ENCODE results near the gene S100A3. TPM values are rescaled to one million over a fixed set of nuclear protein-coding genes. Genes with fewer than 3 reads are reported as not detected.

Gene S100A3
- total RNA-seq, 4 donors from 2014 or later: 0.88 to 1.6 TPM; not detected in 2

DNA sequence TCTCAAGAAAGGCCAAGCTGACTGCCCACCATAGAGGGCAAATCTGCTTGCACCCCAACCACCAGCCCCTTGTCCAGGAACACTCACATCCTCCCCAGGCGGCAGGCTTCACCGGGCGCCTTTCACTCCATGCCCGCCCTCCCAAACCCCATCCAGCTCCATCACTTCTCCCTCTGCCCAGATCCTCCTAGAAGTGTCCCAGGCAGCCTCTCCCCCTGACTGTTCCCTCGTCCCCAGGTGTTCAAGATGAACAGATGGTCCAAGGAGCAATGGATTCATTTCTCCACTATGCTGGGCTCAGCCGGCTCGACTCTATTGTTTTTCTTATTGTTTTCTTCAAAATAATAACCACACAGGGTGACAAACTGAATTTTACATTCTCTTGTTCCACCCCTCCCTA is 35.4 kb downstream of the S100A3 start:
- intact Hi-C loops (cut with DNase I; ENCODE audit: low total_unique reads): loop anchor here (5.0 kb wide), 2 partner anchors 104 to 159 kb away; partner anchors contain the start of genes ILF2 and S100A14
- no peak overlapping the region for H3K27ac ChIP-seq
- H3K4me1 ChIP-seq: no peaks in the 10 kb centered on the region
- H3K36me3 ChIP-seq: no peaks in the 10 kb centered on the region
- no peak overlapping the region for H3K4me3 ChIP-seq
- no peak for ATAC-seq
- no peaks in the 10 kb centered on the region for H3K9me3 ChIP-seq
- no peaks in the 10 kb centered on the region for H3K27me3 ChIP-seq
- TF ChIP-seq, protein P1, sequence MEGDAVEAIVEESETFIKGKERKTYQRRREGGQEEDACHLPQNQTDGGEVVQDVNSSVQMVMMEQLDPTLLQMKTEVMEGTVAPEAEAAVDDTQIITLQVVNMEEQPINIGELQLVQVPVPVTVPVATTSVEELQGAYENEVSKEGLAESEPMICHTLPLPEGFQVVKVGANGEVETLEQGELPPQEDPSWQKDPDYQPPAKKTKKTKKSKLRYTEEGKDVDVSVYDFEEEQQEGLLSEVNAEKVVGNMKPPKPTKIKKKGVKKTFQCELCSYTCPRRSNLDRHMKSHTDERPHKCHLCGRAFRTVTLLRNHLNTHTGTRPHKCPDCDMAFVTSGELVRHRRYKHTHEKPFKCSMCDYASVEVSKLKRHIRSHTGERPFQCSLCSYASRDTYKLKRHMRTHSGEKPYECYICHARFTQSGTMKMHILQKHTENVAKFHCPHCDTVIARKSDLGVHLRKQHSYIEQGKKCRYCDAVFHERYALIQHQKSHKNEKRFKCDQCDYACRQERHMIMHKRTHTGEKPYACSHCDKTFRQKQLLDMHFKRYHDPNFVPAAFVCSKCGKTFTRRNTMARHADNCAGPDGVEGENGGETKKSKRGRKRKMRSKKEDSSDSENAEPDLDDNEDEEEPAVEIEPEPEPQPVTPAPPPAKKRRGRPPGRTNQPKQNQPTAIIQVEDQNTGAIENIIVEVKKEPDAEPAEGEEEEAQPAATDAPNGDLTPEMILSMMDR (IDR thresholded peaks at IDR 0.05 in 4 of 5, conservative IDR thresholded peaks at IDR 0.05 in 1 of 5): no peak
- no peak for TF ChIP-seq POLR2A (IDR thresholded peaks at IDR 0.05)
- DNase-seq: no peak
- in situ Hi-C loops (cut with MboI; ENCODE audit: low sequenced_read_pairs in 4 of 4): loop anchor here (5.0 to 25.0 kb wide), 5 partner anchors 49 to 474 kb away; partner anchors contain the start of genes S100A2 (in 3 of the 4), JTB (in 1 of the 4), RAB13 (in 1 of the 4) and RPS27 (in 1 of the 4)

GRCh38 chr1:153513023-153513422 is 36.0 kb downstream of the S100A3 start:
- intact Hi-C loops (cut with DNase I; ENCODE audit: low total_unique reads): loop anchor here (5.0 kb wide), 2 partner anchors 104 to 159 kb away; partner anchors contain the start of genes ILF2 and S100A14
- DNase-seq (no peak), ATAC-seq (no peak)

DNA sequence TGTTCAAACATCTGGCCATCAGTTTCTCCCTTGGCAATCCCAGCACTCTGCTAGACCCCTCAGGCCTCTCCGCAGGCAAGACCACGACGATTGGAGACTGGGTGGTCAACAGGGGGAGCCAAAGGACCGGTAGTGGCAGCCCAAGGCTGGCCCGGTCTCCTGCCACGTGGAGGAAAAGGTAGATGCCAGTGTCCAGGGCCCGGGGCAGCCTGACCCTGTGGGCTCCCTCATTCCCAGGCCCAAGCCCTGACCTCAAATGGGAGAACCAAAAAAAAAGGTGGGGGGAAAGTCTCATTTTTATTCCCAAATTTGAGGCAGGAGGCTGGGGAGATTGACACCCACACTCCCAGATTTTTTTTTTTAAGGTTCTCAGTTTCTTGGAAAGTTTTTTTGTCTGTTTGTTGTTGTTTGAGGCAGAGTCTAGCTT is 38.1 kb downstream of the S100A3 start:
- Histone ChIP-seq H3K9me3 (no peaks in the 10 kb centered on the region), H3K36me3 (no peaks in the 10 kb centered on the region), H3K4me3 (no peak overlapping the region), H3K27me3 (no peaks in the 10 kb centered on the region), H3K27ac (no peak overlapping the region), H3K4me1 (peaks cover 17 to 18% of the 10 kb centered on the region in 2 donors)
- TF ChIP-seq, protein P1 (IDR thresholded peaks at IDR 0.05 in 4 of 5, conservative IDR thresholded peaks at IDR 0.05 in 1 of 5): peak; percentile 82 to 95 (median 91)
- TF ChIP-seq POLR2A (IDR thresholded peaks at IDR 0.05): no peak
- DNase-seq (peak; percentile 59 to 79), ATAC-seq (peak; percentile 55 to 63)
- intact Hi-C loops (cut with DNase I; ENCODE audit: low total_unique reads): loop anchor here (1.0 to 5.0 kb wide), 5 partner anchors 22 to 238 kb away; partner anchors contain the start of genes ILF2 and S100A14
- in situ Hi-C loops (cut with MboI; ENCODE audit: low sequenced_read_pairs in 4 of 4): loop anchor here (5.0 to 25.0 kb wide), 5 partner anchors 51 to 476 kb away; partner anchors contain the start of genes S100A2 (in 3 of the 4), JTB (in 1 of the 4), RAB13 (in 1 of the 4) and RPS27 (in 1 of the 4)

More at GRCh38 chr1:153513023-153513422, 36.0 kb downstream of the S100A3 start:
- H3K4me1 ChIP-seq: no peaks in the 10 kb centered on the region
- no peak overlapping the region for H3K4me3 ChIP-seq
- in situ Hi-C loops (cut with MboI; ENCODE audit: low sequenced_read_pairs in 4 of 4): loop anchor here (5.0 to 25.0 kb wide), 5 partner anchors 49 to 474 kb away; partner anchors contain the start of genes S100A2 (in 3 of the 4), JTB (in 1 of the 4), RAB13 (in 1 of the 4) and RPS27 (in 1 of the 4)
- H3K9me3 ChIP-seq: no peaks in the 10 kb centered on the region
- no peaks in the 10 kb centered on the region for H3K36me3 ChIP-seq
- TF ChIP-seq POLR2A (IDR thresholded peaks at IDR 0.05): no peak
- TF ChIP-seq, protein P1 (IDR thresholded peaks at IDR 0.05 in 4 of 5, conservative IDR thresholded peaks at IDR 0.05 in 1 of 5): no peak
- H3K27ac ChIP-seq: no peak overlapping the region
- H3K27me3 ChIP-seq: no peaks in the 10 kb centered on the region

- Histone ChIP-seq H3K36me3 (no peaks in the 10 kb centered on the region), H3K4me3 (no peak overlapping the region), H3K27me3 (no peaks in the 10 kb centered on the region), H3K4me1 (peaks cover 19 to 26% of the 10 kb centered on the region in 2 donors), H3K9me3 (no peaks in the 10 kb centered on the region), H3K27ac (no peak overlapping the region)
- TF ChIP-seq, protein P1 (IDR thresholded peaks at IDR 0.05 in 4 of 5, conservative IDR thresholded peaks at IDR 0.05 in 1 of 5): peak; percentile 9 to 60 (median 45)
- TF ChIP-seq POLR2A (IDR thresholded peaks at IDR 0.05): no peak
- intact Hi-C loops (cut with DNase I; ENCODE audit: low total_unique reads): loop anchor here (2.0 to 5.0 kb wide), 3 partner anchors 23 to 162 kb away; partner anchors contain the start of genes ILF2 and S100A14
- in situ Hi-C loops (cut with MboI; ENCODE audit: low sequenced_read_pairs in 4 of 4): loop anchor here (5.0 to 25.0 kb wide), 5 partner anchors 52 to 477 kb away; partner anchors contain the start of genes S100A2 (in 3 of the 4), JTB (in 1 of the 4), RAB13 (in 1 of the 4) and RPS27 (in 1 of the 4)
- no peak for DNase-seq
- ATAC-seq: no peak
These were observed 39.2 kb downstream of the S100A3 start for GRCh38 chr1:153509729-153510354.
